SIG-M5 treated with dmso at 0.1 percent for 504 hours (cell line): ENCODE results near the gene TMIGD2.
"Not testable (repeated sequence)": the region's sequence is repeated elsewhere in the genome, so short reads cannot be mapped to it uniquely, and the experiment has no call there.

Source experiments
- DNase-seq: peaks from one replicate; lab custom pipeline; 2025; ENCODE audit not compliant: unreplicated experiment; lab: John Stamatoyannopoulos, UW

TMIGD2 gene

GRCh38 chr19:4298810-4299550 is 3.2 kb downstream of the TMIGD2 start:
- no peak for DNase-seq

- no peak for DNase-seq
Measured at GRCh38 chr19:4297901-4298809, 4.0 kb downstream of the TMIGD2 start.

DNA sequence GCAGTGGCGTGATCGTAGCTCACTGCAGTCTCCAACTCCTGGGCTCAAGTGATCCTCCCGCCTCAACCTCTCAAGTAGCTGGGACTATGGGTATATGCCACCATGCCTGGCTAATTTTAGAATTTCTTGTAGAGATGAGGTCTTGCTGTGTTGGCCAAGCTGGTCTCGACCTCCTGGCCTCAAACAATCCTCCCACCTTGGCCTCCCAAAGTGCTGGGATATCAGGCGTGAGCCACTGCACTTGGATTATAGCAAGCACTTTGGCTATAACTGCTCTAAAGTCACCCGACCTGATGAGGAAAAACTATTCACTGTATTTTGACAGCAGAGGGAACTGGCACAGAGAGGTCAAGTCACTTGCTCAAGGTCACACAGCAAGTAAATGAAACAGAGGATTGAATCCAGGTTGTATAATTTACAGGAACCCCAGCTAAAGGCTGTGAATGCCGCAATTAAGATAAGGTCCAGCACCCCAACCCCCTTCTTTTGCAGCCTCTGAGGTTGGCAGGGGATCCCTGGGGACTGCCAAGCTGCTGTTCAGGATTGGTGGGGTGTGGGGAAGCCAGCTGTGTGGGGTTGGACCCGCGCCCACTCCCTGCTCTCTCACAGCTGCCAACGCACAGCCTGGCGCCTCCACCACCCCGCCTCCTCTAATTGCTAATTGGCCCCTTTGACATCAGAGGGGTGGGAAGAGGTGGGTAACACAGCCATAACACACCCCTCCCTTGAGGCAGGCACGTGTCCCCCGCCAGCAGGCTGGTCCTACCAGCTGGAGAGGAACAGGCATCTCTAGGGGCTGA is 6.0 kb downstream of the TMIGD2 start:
- DNase-seq = no peak

DNA sequence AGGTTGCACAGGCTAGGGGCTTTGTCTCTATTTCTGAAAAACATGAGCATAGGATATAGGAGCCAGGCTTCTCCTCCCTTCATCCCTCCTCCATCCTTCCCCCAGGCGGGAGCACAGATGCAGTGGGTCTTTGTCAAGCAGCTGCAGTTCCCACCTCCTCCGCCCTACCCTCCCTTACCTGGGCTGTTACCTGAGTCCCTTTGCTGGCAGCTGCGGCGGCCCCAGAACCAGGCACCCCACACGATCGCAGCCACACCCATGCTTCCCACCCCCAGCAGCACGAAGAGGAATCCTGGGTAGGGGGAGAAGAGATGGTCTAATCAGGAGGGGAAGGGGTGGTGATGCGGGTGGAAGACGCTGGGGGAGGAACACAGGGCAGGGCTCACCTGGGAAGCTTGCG is 7.8 kb downstream of the TMIGD2 start:
- DNase-seq = no peak

GRCh38 chr19:4292515-4292914 is 9.7 kb downstream of the TMIGD2 start:
- DNase-seq = no peak

DNA sequence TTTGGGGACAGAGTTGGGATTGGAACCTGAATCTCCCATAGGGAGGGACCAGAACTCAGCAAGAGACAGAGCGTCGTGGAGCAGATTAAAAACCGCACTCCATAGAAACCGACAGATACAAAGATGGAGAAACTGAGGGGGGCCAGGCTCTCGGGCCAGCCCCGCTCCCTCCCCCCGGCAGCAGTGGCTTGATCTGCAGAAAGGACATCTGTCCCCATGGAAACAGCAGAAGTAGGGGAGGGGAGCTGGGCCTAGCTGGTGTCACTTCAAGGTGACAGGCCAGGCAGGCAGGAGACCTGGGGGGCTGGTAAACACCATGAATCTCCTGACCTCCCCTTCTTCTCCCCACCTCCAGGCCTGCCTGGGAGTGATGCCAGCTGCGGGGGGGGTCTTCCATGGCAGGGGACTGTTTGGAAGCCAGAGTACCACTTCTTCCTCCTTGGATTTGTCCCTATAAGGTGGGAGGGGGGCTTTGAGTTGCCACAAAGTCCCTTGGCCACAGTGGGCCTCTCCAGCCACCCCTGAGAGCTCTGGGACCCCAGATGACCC is 10.9 kb downstream of the TMIGD2 start:
- DNase-seq = no peak

GRCh38 chr19:4288091-4288777 is 14.0 kb downstream of the TMIGD2 start:
- DNase-seq = no peak

DNA sequence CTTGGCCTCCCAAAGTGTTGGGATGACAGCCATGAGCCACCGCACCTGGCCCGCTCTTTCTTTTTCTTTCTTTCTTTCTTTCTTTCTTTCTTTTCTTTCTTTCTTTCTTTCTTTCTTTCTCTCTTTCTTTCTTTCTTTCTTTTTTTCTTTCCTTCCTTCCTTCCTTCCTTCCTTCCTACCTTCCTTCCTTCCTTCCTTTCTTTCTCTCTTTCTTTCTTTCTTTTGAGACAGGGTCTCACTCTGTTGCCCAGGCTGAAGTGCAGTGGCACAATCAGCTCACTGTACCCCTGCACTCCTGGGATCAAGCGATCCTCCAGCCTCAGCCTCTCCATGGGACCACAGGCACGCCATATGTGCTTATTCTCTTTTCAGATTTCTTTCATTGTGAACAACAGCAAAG is 16.0 kb downstream of the TMIGD2 start:
- not testable (repeated sequence) for DNase-seq

GRCh38 chr19:4284974-4285373 is 17.2 kb downstream of the TMIGD2 start:
- no peak for DNase-seq

DNA sequence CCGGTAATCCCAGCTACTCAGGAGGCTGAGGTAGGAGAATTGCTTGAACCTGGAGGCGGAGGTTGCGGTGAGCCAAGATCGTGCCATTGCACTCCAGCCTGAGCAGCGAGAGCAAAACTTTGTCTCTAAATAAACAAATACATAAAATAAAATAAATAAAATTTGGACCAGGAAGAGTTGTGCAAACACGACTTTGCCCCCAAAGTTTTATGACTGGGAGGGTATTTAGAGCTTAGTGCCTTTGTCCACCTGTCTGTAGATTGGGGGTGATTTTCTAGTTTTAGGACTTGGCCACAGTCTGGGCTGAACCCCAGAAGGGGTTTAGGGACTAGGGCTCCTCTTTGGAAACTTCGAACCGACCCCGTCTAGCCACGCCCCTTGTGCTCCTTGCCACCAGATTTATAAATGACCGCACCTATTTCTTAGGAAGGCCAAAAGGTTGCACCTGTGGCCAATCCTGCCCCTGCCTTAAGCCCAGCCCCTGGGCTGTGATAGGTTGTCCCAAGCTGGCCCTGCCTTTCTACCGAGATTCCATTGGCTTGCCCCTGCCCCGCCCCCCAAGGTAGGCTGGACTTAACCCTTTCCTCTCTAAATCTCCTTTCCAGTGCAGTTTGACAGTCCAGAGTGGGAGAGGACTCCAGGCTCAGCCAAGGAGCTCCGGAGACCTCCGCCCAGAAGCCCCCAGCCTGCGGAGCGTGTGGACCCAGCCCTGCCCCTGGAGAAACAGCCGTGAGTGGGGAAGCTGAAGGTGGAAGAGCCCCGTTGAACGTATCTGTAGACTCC is 17.8 kb downstream of the TMIGD2 start:
- peak; percentile 13 for DNase-seq

DNA sequence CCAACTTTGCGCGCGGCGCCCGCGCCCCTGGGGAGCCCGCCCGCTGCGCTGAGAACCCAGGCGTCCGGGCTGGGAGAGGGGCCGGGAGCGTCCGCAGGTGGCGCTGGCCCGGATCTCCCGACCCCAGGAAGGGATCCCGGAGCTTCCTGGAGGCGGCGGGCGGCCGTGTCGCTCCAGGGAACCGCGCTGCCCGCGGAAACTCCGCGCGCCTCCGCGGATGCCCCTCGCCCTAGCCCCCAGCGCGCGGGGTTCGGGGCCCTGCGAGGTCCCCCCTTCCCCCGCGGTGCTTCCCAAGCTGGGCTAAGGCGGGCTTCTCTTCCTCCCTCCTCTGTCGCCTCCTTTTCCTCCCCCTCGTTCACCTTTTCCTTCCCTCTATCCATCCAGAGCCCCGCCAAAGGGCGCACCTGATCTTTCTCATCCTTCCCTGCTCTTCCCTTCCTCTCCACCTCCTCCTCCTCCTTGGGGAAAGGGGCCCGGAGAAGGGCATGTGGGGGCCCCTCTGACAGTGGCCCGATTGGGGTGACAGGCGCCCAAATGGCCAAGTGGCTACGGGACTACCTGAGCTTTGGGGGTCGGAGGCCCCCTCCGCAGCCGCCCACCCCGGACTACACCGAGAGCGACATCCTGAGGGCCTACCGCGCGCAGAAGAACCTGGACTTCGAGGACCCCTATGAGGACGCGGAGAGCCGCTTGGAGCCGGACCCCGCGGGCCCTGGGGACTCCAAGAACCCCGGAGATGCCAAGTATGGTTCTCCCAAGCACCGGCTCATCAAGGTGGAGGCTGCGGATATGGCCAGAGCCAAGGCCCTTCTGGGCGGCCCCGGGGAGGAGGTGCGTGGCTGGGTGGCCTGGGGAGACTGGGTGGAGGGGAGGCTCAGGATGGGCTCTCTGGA is 22.4 kb downstream of the TMIGD2 start:
- DNase-seq = no peak

- DNase-seq = no peak
Measured at GRCh38 chr19:4279267-4279529, 23.0 kb downstream of the TMIGD2 start.

- DNase-seq = no peak
Measured at GRCh38 chr19:4278419-4279266, 23.5 kb downstream of the TMIGD2 start, which contains the start of gene SHD. Gene SHD, plus strand, starts transcription at chr19:4279266. Its CDS starts 798 bp downstream, at chr19:4280064.

- DNase-seq = no peak
Measured at GRCh38 chr19:4278010-4278409, 24.2 kb downstream of the TMIGD2 start.

GRCh38 chr19:4277191-4277696 is 24.9 kb downstream of the TMIGD2 start:
- no peak for DNase-seq

- not testable (repeated sequence) for DNase-seq
Measured at GRCh38 chr19:4274321-4274686, 27.9 kb downstream of the TMIGD2 start.

GRCh38 chr19:4272894-4273293 is 29.3 kb downstream of the TMIGD2 start:
- no peak for DNase-seq
